ENCODE results near the gene CEP97. TPM values are rescaled to one million over a fixed set of nuclear protein-coding genes. Genes with fewer than 3 reads are reported as not detected.

CEP97 gene
- total RNA-seq, 1 donor from 2014 or later: 7.2 TPM

- no peaks in the 10 kb centered on the region for H3K4me1 Mint-ChIP-seq (ENCODE audit: unreplicated experiment)
- no peaks in the 10 kb centered on the region for H3K9me3 Mint-ChIP-seq (ENCODE audit: unreplicated experiment)
- peaks cover 36% of the 10 kb centered on the region for H3K36me3 Mint-ChIP-seq (ENCODE audit: low read depth, unreplicated experiment)
- TF ChIP-seq CTCF (IDR thresholded peaks at IDR 0.05; ENCODE audit: unreplicated experiment): no peak
- no peaks in the 10 kb centered on the region for H3K27me3 Mint-ChIP-seq (ENCODE audit: unreplicated experiment)
- H3K27ac Mint-ChIP-seq (ENCODE audit: unreplicated experiment): no peak overlapping the region
- DNase-seq (ENCODE audit: low spot score): no peak
- H3K4me3 Mint-ChIP-seq (ENCODE audit: unreplicated experiment): no peak overlapping the region
These were observed 71.8 kb downstream of the CEP97 start for GRCh38 chr3:101796077-101796680.

- H3K4me3 Mint-ChIP-seq (ENCODE audit: unreplicated experiment): no peak overlapping the region
- DNase-seq (ENCODE audit: low spot score): no peak
- no peaks in the 10 kb centered on the region for H3K9me3 Mint-ChIP-seq (ENCODE audit: unreplicated experiment)
- no peak for TF ChIP-seq CTCF (IDR thresholded peaks at IDR 0.05; ENCODE audit: unreplicated experiment)
- no peaks in the 10 kb centered on the region for H3K27me3 Mint-ChIP-seq (ENCODE audit: unreplicated experiment)
- H3K36me3 Mint-ChIP-seq (ENCODE audit: low read depth, unreplicated experiment): peaks cover 14% of the 10 kb centered on the region
- no peak overlapping the region for H3K27ac Mint-ChIP-seq (ENCODE audit: unreplicated experiment)
- H3K4me1 Mint-ChIP-seq (ENCODE audit: unreplicated experiment): no peaks in the 10 kb centered on the region
These were observed 76.8 kb downstream of the CEP97 start for GRCh38 chr3:101801174-101801573.

GRCh38 chr3:101802179-101802578 lies 77.8 kb downstream of the CEP97 start:
- H3K4me3 Mint-ChIP-seq (ENCODE audit: unreplicated experiment): no peak overlapping the region
- peaks cover 11% of the 10 kb centered on the region for H3K36me3 Mint-ChIP-seq (ENCODE audit: low read depth, unreplicated experiment)
- no peak for DNase-seq (ENCODE audit: low spot score)
- no peak for TF ChIP-seq CTCF (IDR thresholded peaks at IDR 0.05; ENCODE audit: unreplicated experiment)
- H3K9me3 Mint-ChIP-seq (ENCODE audit: unreplicated experiment): no peaks in the 10 kb centered on the region
- no peaks in the 10 kb centered on the region for H3K27me3 Mint-ChIP-seq (ENCODE audit: unreplicated experiment)
- no peak overlapping the region for H3K27ac Mint-ChIP-seq (ENCODE audit: unreplicated experiment)
- no peaks in the 10 kb centered on the region for H3K4me1 Mint-ChIP-seq (ENCODE audit: unreplicated experiment)

- peak; percentile 40 for DNase-seq (ENCODE audit: low spot score)
- H3K4me3 Mint-ChIP-seq (ENCODE audit: unreplicated experiment): no peak overlapping the region
- peaks cover 11% of the 10 kb centered on the region for H3K36me3 Mint-ChIP-seq (ENCODE audit: low read depth, unreplicated experiment)
- TF ChIP-seq CTCF (IDR thresholded peaks at IDR 0.05; ENCODE audit: unreplicated experiment): peak; percentile 92
- no peaks in the 10 kb centered on the region for H3K9me3 Mint-ChIP-seq (ENCODE audit: unreplicated experiment)
- no peaks in the 10 kb centered on the region for H3K4me1 Mint-ChIP-seq (ENCODE audit: unreplicated experiment)
- no peaks in the 10 kb centered on the region for H3K27me3 Mint-ChIP-seq (ENCODE audit: unreplicated experiment)
- H3K27ac Mint-ChIP-seq (ENCODE audit: unreplicated experiment): no peak overlapping the region
These were observed 78.9 kb downstream of the CEP97 start for GRCh38 chr3:101803173-101803782.

- Mint-ChIP-seq H3K4me3 (ENCODE audit: unreplicated experiment) (no peak overlapping the region), H3K36me3 (ENCODE audit: low read depth, unreplicated experiment) (peaks cover 11% of the 10 kb centered on the region), H3K4me1 (ENCODE audit: unreplicated experiment) (no peaks in the 10 kb centered on the region), H3K27ac (ENCODE audit: unreplicated experiment) (no peak overlapping the region), H3K27me3 (ENCODE audit: unreplicated experiment) (no peaks in the 10 kb centered on the region), H3K9me3 (ENCODE audit: unreplicated experiment) (no peaks in the 10 kb centered on the region)
- TF ChIP-seq CTCF (IDR thresholded peaks at IDR 0.05; ENCODE audit: unreplicated experiment): no peak
- DNase-seq (ENCODE audit: low spot score): no peak
These were observed 79.5 kb downstream of the CEP97 start for GRCh38 chr3:101803939-101804338.

Data from endothelial cell (in vitro differentiated cells).